ENCODE data around the gene SH3TC2.

SH3TC2 gene

GRCh38 chr5:149063017-149063687 lies at the start of gene SH3TC2:
Gene SH3TC2, minus strand, starts transcription at chr5:149063062. Its CDS starts 40 bp downstream, at chr5:149063022.
- Histone ChIP-seq H3K9me3 (ENCODE audit: control insufficient read depth in 1 of 2, low read length in 2 of 2) (no peaks in the 10 kb centered on the region), H3K4me1 (ENCODE audit: control insufficient read depth in 1 of 2, insufficient read depth in 2 of 2, low read length in 2 of 2) (peaks cover 7 to 9% of the 10 kb centered on the region in 2 donors), H3K27me3 (ENCODE audit: control insufficient read depth in 1 of 2, insufficient read depth in 2 of 2, low read length in 2 of 2) (no peaks in the 10 kb centered on the region), H3K27ac (ENCODE audit: low read depth, low read length) (no peak within 1 kb of the TSS), H3K36me3 (ENCODE audit: control insufficient read depth in 1 of 2, insufficient read depth in 2 of 2, low read length in 2 of 2) (no peaks in the 10 kb centered on the region), H3K4me3 (ENCODE audit: low read depth in 1 of 2, low read length in 2 of 2) (no peak within 1 kb of the TSS), H3K9ac (ENCODE audit: low read depth in 1 of 2, low read length in 2 of 2) (no peak within 1 kb of the TSS)

- H3K4me3 ChIP-seq (ENCODE audit: low read depth in 1 of 2, low read length in 2 of 2): no peak overlapping the region
- H3K27me3 ChIP-seq (ENCODE audit: control insufficient read depth in 1 of 2, insufficient read depth in 2 of 2, low read length in 2 of 2): no peaks in the 10 kb centered on the region
- H3K9ac ChIP-seq (ENCODE audit: low read depth in 1 of 2, low read length in 2 of 2): no peak overlapping the region
- no peaks in the 10 kb centered on the region for H3K4me1 ChIP-seq (ENCODE audit: control insufficient read depth in 1 of 2, insufficient read depth in 2 of 2, low read length in 2 of 2)
- H3K9me3 ChIP-seq (ENCODE audit: control insufficient read depth in 1 of 2, low read length in 2 of 2): no peaks in the 10 kb centered on the region
- H3K27ac ChIP-seq (ENCODE audit: low read depth, low read length): no peak overlapping the region
- no peaks in the 10 kb centered on the region for H3K36me3 ChIP-seq (ENCODE audit: control insufficient read depth in 1 of 2, insufficient read depth in 2 of 2, low read length in 2 of 2)
These were observed 47.5 kb upstream of the SH3TC2 start for GRCh38 chr5:149110406-149110805.

GRCh38 chr5:149108651-149109280 lies 45.9 kb upstream of the SH3TC2 start:
- Histone ChIP-seq H3K27ac (ENCODE audit: low read depth, low read length) (no peak overlapping the region), H3K9me3 (ENCODE audit: control insufficient read depth in 1 of 2, low read length in 2 of 2) (no peaks in the 10 kb centered on the region), H3K36me3 (ENCODE audit: control insufficient read depth in 1 of 2, insufficient read depth in 2 of 2, low read length in 2 of 2) (no peaks in the 10 kb centered on the region), H3K27me3 (ENCODE audit: control insufficient read depth in 1 of 2, insufficient read depth in 2 of 2, low read length in 2 of 2) (no peaks in the 10 kb centered on the region), H3K4me3 (ENCODE audit: low read depth in 1 of 2, low read length in 2 of 2) (no peak overlapping the region), H3K4me1 (ENCODE audit: control insufficient read depth in 1 of 2, insufficient read depth in 2 of 2, low read length in 2 of 2) (no peaks in the 10 kb centered on the region), H3K9ac (ENCODE audit: low read depth in 1 of 2, low read length in 2 of 2) (no peak overlapping the region)

GRCh38 chr5:149100331-149100730 lies 37.5 kb upstream of the SH3TC2 start:
- no peaks in the 10 kb centered on the region for H3K36me3 ChIP-seq (ENCODE audit: control insufficient read depth in 1 of 2, insufficient read depth in 2 of 2, low read length in 2 of 2)
- no peaks in the 10 kb centered on the region for H3K4me1 ChIP-seq (ENCODE audit: control insufficient read depth in 1 of 2, insufficient read depth in 2 of 2, low read length in 2 of 2)
- peaks cover 0 to 2% of the 10 kb centered on the region in 2 donors for H3K9me3 ChIP-seq (ENCODE audit: control insufficient read depth in 1 of 2, low read length in 2 of 2)
- no peak overlapping the region for H3K27ac ChIP-seq (ENCODE audit: low read depth, low read length)
- no peak overlapping the region for H3K9ac ChIP-seq (ENCODE audit: low read depth in 1 of 2, low read length in 2 of 2)
- no peak overlapping the region for H3K4me3 ChIP-seq (ENCODE audit: low read depth in 1 of 2, low read length in 2 of 2)
- H3K27me3 ChIP-seq (ENCODE audit: control insufficient read depth in 1 of 2, insufficient read depth in 2 of 2, low read length in 2 of 2): no peaks in the 10 kb centered on the region

- Histone ChIP-seq H3K36me3 (ENCODE audit: control insufficient read depth in 1 of 2, insufficient read depth in 2 of 2, low read length in 2 of 2) (no peaks in the 10 kb centered on the region), H3K9me3 (ENCODE audit: control insufficient read depth in 1 of 2, low read length in 2 of 2) (peaks cover 0 to 2% of the 10 kb centered on the region in 2 donors), H3K27ac (ENCODE audit: low read depth, low read length) (no peak overlapping the region), H3K9ac (ENCODE audit: low read depth in 1 of 2, low read length in 2 of 2) (no peak overlapping the region), H3K4me1 (ENCODE audit: control insufficient read depth in 1 of 2, insufficient read depth in 2 of 2, low read length in 2 of 2) (no peaks in the 10 kb centered on the region), H3K4me3 (ENCODE audit: low read depth in 1 of 2, low read length in 2 of 2) (no peak overlapping the region), H3K27me3 (ENCODE audit: control insufficient read depth in 1 of 2, insufficient read depth in 2 of 2, low read length in 2 of 2) (no peaks in the 10 kb centered on the region)
These were observed 37.1 kb upstream of the SH3TC2 start for GRCh38 chr5:149099920-149100319.

- Histone ChIP-seq H3K9me3 (ENCODE audit: control insufficient read depth in 1 of 2, low read length in 2 of 2) (peaks cover 0 to 2% of the 10 kb centered on the region in 2 donors), H3K9ac (ENCODE audit: low read depth in 1 of 2, low read length in 2 of 2) (no peak overlapping the region), H3K36me3 (ENCODE audit: control insufficient read depth in 1 of 2, insufficient read depth in 2 of 2, low read length in 2 of 2) (no peaks in the 10 kb centered on the region), H3K4me1 (ENCODE audit: control insufficient read depth in 1 of 2, insufficient read depth in 2 of 2, low read length in 2 of 2) (no peaks in the 10 kb centered on the region), H3K4me3 (ENCODE audit: low read depth in 1 of 2, low read length in 2 of 2) (no peak overlapping the region), H3K27ac (ENCODE audit: low read depth, low read length) (no peak overlapping the region), H3K27me3 (ENCODE audit: control insufficient read depth in 1 of 2, insufficient read depth in 2 of 2, low read length in 2 of 2) (no peaks in the 10 kb centered on the region)
These were observed 32.1 kb upstream of the SH3TC2 start for GRCh38 chr5:149094996-149095395.

GRCh38 chr5:149093625-149094024 lies 30.8 kb upstream of the SH3TC2 start:
- no peaks in the 10 kb centered on the region for H3K27me3 ChIP-seq (ENCODE audit: control insufficient read depth in 1 of 2, insufficient read depth in 2 of 2, low read length in 2 of 2)
- H3K4me3 ChIP-seq (ENCODE audit: low read depth in 1 of 2, low read length in 2 of 2): no peak overlapping the region
- no peaks in the 10 kb centered on the region for H3K36me3 ChIP-seq (ENCODE audit: control insufficient read depth in 1 of 2, insufficient read depth in 2 of 2, low read length in 2 of 2)
- no peak overlapping the region for H3K9ac ChIP-seq (ENCODE audit: low read depth in 1 of 2, low read length in 2 of 2)
- no peak overlapping the region for H3K27ac ChIP-seq (ENCODE audit: low read depth, low read length)
- no peaks in the 10 kb centered on the region for H3K4me1 ChIP-seq (ENCODE audit: control insufficient read depth in 1 of 2, insufficient read depth in 2 of 2, low read length in 2 of 2)
- H3K9me3 ChIP-seq (ENCODE audit: control insufficient read depth in 1 of 2, low read length in 2 of 2): peaks cover 0 to 2% of the 10 kb centered on the region in 2 donors

GRCh38 chr5:149089796-149090195 lies 26.9 kb upstream of the SH3TC2 start:
- H3K9me3 ChIP-seq (ENCODE audit: control insufficient read depth in 1 of 2, low read length in 2 of 2): no peaks in the 10 kb centered on the region
- no peak overlapping the region for H3K4me3 ChIP-seq (ENCODE audit: low read depth in 1 of 2, low read length in 2 of 2)
- no peak overlapping the region for H3K27ac ChIP-seq (ENCODE audit: low read depth, low read length)
- no peaks in the 10 kb centered on the region for H3K36me3 ChIP-seq (ENCODE audit: control insufficient read depth in 1 of 2, insufficient read depth in 2 of 2, low read length in 2 of 2)
- no peaks in the 10 kb centered on the region for H3K27me3 ChIP-seq (ENCODE audit: control insufficient read depth in 1 of 2, insufficient read depth in 2 of 2, low read length in 2 of 2)
- no peak overlapping the region for H3K9ac ChIP-seq (ENCODE audit: low read depth in 1 of 2, low read length in 2 of 2)
- no peaks in the 10 kb centered on the region for H3K4me1 ChIP-seq (ENCODE audit: control insufficient read depth in 1 of 2, insufficient read depth in 2 of 2, low read length in 2 of 2)

- Histone ChIP-seq H3K27me3 (ENCODE audit: control insufficient read depth in 1 of 2, insufficient read depth in 2 of 2, low read length in 2 of 2) (no peaks in the 10 kb centered on the region), H3K4me1 (ENCODE audit: control insufficient read depth in 1 of 2, insufficient read depth in 2 of 2, low read length in 2 of 2) (no peaks in the 10 kb centered on the region), H3K36me3 (ENCODE audit: control insufficient read depth in 1 of 2, insufficient read depth in 2 of 2, low read length in 2 of 2) (no peaks in the 10 kb centered on the region), H3K4me3 (ENCODE audit: low read depth in 1 of 2, low read length in 2 of 2) (no peak overlapping the region), H3K27ac (ENCODE audit: low read depth, low read length) (no peak overlapping the region), H3K9ac (ENCODE audit: low read depth in 1 of 2, low read length in 2 of 2) (no peak overlapping the region), H3K9me3 (ENCODE audit: control insufficient read depth in 1 of 2, low read length in 2 of 2) (no peaks in the 10 kb centered on the region)
These were observed 25.8 kb upstream of the SH3TC2 start for GRCh38 chr5:149088686-149089085.

- H3K9me3 ChIP-seq (ENCODE audit: control insufficient read depth in 1 of 2, low read length in 2 of 2): no peaks in the 10 kb centered on the region
- no peaks in the 10 kb centered on the region for H3K4me1 ChIP-seq (ENCODE audit: control insufficient read depth in 1 of 2, insufficient read depth in 2 of 2, low read length in 2 of 2)
- H3K9ac ChIP-seq (ENCODE audit: low read depth in 1 of 2, low read length in 2 of 2): no peak overlapping the region
- H3K27me3 ChIP-seq (ENCODE audit: control insufficient read depth in 1 of 2, insufficient read depth in 2 of 2, low read length in 2 of 2): no peaks in the 10 kb centered on the region
- no peak overlapping the region for H3K27ac ChIP-seq (ENCODE audit: low read depth, low read length)
- H3K36me3 ChIP-seq (ENCODE audit: control insufficient read depth in 1 of 2, insufficient read depth in 2 of 2, low read length in 2 of 2): no peaks in the 10 kb centered on the region
- no peak overlapping the region for H3K4me3 ChIP-seq (ENCODE audit: low read depth in 1 of 2, low read length in 2 of 2)
These were observed 21.0 kb upstream of the SH3TC2 start for GRCh38 chr5:149083846-149084245.
